GM23248 (cell line): ENCODE data around the gene TEX261.

Experiments
- EZH2 ChIP-seq: fragments of 200-600 bp; sonication (generic); IDR thresholded peaks from 2 replicates; pipeline ENCODE4 v1.6.1; 2018; ENCODE audit warnings: antibody characterized with exemption, mild to moderate bottlenecking; ENCODE audit not compliant: insufficient read depth, poor library complexity, severe bottlenecking
- EZH2phosphoT487 ChIP-seq: fragments of 200-600 bp; sonication (generic); IDR thresholded peaks from 2 replicates; pipeline ENCODE4 v1.6.1; 2018; ENCODE audit warnings: antibody characterized with exemption, moderate library complexity, mild to moderate bottlenecking, low read depth; ENCODE audit not compliant: insufficient read depth

- TF ChIP-seq EZH2phosphoT487 (no peak), EZH2 (no peak)
Measured at GRCh38 chr2:70986499-70987189, 8.0 kb downstream of the TEX261 start.
